Testis (tissue), 5 donors: ENCODE measurements around the gene SELE. TPM values are rescaled to one million over a fixed set of nuclear protein-coding genes. Genes with fewer than 3 reads are reported as not detected.

Experiments
- DNase-seq: peaks from one replicate; pipeline ENCODE4 v3.0.0-alpha.2; 2019
- H3K27ac ChIP-seq, 2 donors: fragments of 200-600 bp; sonication (generic); one replicate each; pipeline ENCODE4 v1.5.1; 2019
- H3K27me3 ChIP-seq: fragments of 200-600 bp; sonication (generic); one replicate; pipeline ENCODE4 v1.5.1; 2019
- H3K36me3 ChIP-seq: fragments of 200-600 bp; sonication (generic); one replicate; pipeline ENCODE4 v1.5.1; 2017; ENCODE audit warnings: low read depth; ENCODE audit errors: missing control alignments
- H3K4me1 ChIP-seq: fragments of 200-600 bp; sonication (generic); one replicate; pipeline ENCODE4 v1.5.1; 2019
- H3K4me3 ChIP-seq, 2 donors: fragments of 200-600 bp; sonication (generic); one replicate each; pipeline ENCODE4 v1.5.1; 2017 to 2019
- H3K9me3 ChIP-seq: fragments of 200-600 bp; sonication (generic); one replicate; pipeline ENCODE4 v1.5.1; 2017
- CTCF ChIP-seq, 3 experiments: fragments of 450-650 bp in 2 of 3; fragments of 200-600 bp in 1 of 3; sonication (generic) in 1 of 3; IDR thresholded peaks; one replicate each; pipeline ENCODE4 v1.5.1; 2016 to 2019; ENCODE audit warnings: antibody characterized with exemption in 3 of 3, mild to moderate bottlenecking in 2 of 3, moderate library complexity in 1 of 3
- POLR2A ChIP-seq: fragments of 450-650 bp; IDR thresholded peaks from one replicate; pipeline ENCODE4 v1.6.1; 2017; ENCODE audit warnings: antibody characterized with exemption, mild to moderate bottlenecking, moderate library complexity
- WGBS, 2 donors: methylation state at CpG; one replicate each; pipeline ENCODE4 v1.1.5; 2018; 5-methylcytosine and 5-hydroxymethylcytosine counted together
- intact Hi-C: fragments of 100-400 bp; cut with DNase I; formaldehyde crosslinking; loops from one replicate; pipeline ENCODE4 v1.15.1; 2023; ENCODE audit warnings: low total_unique reads
- long read RNA-seq, 2 donors: transcript quantifications; one replicate each; lab custom pipeline, GENCODE V29; 2026
- polyA plus RNA-seq: library from polyadenylated mRNA; stranded (reverse); fragments of 350-450 nt; fragmentation: Illumina TruSeq; extraction: RNeasy Lipid Tissue Mini Kit (QIAGEN cat#74804); gene quantifications from one replicate; pipeline ENCODE4 v1.2.3, GENCODE V29; 2014; ENCODE audit warnings: low read depth, low replicate concordance; ENCODE audit not compliant: insufficient read depth
- total RNA-seq, 2 donors: library from RNA; depleted of rRNA; stranded (reverse); fragments of >200 nt; gene quantifications; one replicate each; pipeline ENCODE4 v1.2.3, GENCODE V29; 2016

The SELE gene, protein sequence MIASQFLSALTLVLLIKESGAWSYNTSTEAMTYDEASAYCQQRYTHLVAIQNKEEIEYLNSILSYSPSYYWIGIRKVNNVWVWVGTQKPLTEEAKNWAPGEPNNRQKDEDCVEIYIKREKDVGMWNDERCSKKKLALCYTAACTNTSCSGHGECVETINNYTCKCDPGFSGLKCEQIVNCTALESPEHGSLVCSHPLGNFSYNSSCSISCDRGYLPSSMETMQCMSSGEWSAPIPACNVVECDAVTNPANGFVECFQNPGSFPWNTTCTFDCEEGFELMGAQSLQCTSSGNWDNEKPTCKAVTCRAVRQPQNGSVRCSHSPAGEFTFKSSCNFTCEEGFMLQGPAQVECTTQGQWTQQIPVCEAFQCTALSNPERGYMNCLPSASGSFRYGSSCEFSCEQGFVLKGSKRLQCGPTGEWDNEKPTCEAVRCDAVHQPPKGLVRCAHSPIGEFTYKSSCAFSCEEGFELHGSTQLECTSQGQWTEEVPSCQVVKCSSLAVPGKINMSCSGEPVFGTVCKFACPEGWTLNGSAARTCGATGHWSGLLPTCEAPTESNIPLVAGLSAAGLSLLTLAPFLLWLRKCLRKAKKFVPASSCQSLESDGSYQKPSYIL
- total RNA-seq: 1 to 10 TPM in 1 of 2 donors, under 1 TPM in 1; 0.47 to 1.7 TPM
- polyA plus RNA-seq: 1.2 TPM
- long read RNA-seq, donor 1: 0 reads
- long read RNA-seq, donor 2: 0 reads

DNA sequence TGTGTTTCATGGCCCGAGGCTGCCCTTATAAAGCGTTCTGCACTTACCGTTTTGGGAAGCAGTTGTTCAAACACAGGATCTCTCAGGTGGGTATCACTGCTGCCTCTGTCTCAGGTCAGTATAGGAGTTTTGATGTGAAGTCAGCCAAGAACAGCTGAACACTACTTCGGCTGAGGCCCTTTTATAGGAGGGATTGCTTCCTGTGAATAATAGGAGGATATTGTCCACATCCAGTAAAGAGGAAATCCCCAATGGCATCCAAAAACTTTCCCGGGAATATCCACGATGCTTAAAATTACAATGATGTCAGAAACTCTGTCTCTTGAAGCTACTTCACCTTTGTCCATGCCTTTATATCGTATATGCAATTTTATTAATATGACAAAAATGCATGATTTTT, at the start of gene SELE:
Gene SELE (minus strand): TSS at position 156 of the 400 bp plus-strand sequence. CDS start 467 bp downstream, outside the sequence.
- Histone ChIP-seq H3K4me1 (no peaks in the 10 kb centered on the region), H3K4me3 (no peak within 1 kb of the TSS), H3K9me3 (no peaks in the 10 kb centered on the region), H3K27ac (no peak within 1 kb of the TSS), H3K27me3 (no peaks in the 10 kb centered on the region), H3K36me3 (no peaks in the 10 kb centered on the region)
- WGBS, 2 donors: 77 to 82% methylated on average over 7 of the region's 7 CpGs
- no peak for DNase-seq
- TF ChIP-seq POLR2A (no peak), CTCF (IDR thresholded peaks at IDR 0.05) (no peak)
- intact Hi-C loops: no loop called here

DNA sequence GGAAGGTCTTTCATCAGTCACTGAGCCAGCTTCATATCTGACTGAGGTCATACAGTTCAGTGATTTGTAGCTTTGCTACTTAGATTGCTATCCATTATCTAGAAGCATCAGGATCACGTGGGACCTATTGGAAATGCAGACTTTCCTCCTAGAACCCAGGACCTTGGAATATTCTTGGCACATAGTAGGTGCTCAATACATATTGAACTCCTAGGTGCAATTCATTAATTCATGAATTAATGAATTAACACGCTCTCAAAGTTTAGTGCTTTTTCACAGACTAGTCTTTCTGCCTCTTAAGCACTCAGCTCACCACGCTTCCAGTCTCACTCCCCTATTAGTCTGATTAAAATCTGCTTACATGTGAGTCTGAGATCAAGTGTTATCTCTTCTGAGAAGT, 48.7 kb upstream of the SELE start:
- no peak for TF ChIP-seq POLR2A
- no peak for TF ChIP-seq CTCF (IDR thresholded peaks at IDR 0.05)
- Histone ChIP-seq H3K4me3 (no peak overlapping the region), H3K27me3 (no peaks in the 10 kb centered on the region), H3K27ac (no peak overlapping the region), H3K4me1 (no peaks in the 10 kb centered on the region), H3K36me3 (no peaks in the 10 kb centered on the region), H3K9me3 (no peaks in the 10 kb centered on the region)
- intact Hi-C loops: no loop called here
- 60 to 69% methylated on average over 3 of the region's 3 CpGs for WGBS, 2 donors
- DNase-seq: no peak

DNA sequence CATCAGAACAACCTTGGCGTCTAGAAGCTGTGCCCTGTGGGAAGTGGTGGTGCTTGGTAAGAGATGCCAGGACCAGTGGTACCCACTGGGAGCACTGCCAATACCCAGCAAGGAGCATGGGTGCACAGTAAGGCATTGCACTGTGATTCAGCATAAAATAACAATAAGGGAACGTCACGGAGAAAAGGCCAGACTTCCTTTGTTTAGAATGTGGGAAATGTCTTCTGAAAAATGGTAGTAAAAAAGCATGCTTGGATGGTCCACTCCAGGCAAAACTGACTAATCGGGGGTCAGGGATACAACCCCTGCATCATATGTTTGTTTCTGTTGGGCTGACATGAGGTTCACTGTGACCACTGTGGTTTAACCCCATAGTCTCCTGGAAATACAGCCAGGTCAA, 46.1 kb upstream of the SELE start:
- H3K4me1 ChIP-seq: no peaks in the 10 kb centered on the region
- TF ChIP-seq POLR2A (no peak), CTCF (IDR thresholded peaks at IDR 0.05) (no peak)
- WGBS, 2 donors: 43 to 46% methylated on average over 4 of the region's 4 CpGs
- intact Hi-C loops: no loop called here
- DNase-seq: no peak
- no peaks in the 10 kb centered on the region for H3K27me3 ChIP-seq
- no peaks in the 10 kb centered on the region for H3K36me3 ChIP-seq
- no peaks in the 10 kb centered on the region for H3K9me3 ChIP-seq
- H3K4me3 ChIP-seq: no peak overlapping the region
- H3K27ac ChIP-seq: no peak overlapping the region

- TF ChIP-seq CTCF (IDR thresholded peaks at IDR 0.05) (no peak), POLR2A (no peak)
- Histone ChIP-seq H3K27ac (no peak overlapping the region), H3K9me3 (no peaks in the 10 kb centered on the region), H3K4me1 (no peaks in the 10 kb centered on the region), H3K27me3 (no peaks in the 10 kb centered on the region), H3K36me3 (no peaks in the 10 kb centered on the region), H3K4me3 (no peak overlapping the region)
- intact Hi-C loops: no loop called here
- DNase-seq: no peak
These were observed 45.3 kb upstream of the SELE start for GRCh38 chr1:169779150-169779549.
